NCI-H226 (cell line): ENCODE data around the gene ORC6.

Experiments used
- DNase-seq: peaks from one replicate; pipeline ENCODE4 v3.0.0-alpha.2; 2015

ORC6 gene

DNA sequence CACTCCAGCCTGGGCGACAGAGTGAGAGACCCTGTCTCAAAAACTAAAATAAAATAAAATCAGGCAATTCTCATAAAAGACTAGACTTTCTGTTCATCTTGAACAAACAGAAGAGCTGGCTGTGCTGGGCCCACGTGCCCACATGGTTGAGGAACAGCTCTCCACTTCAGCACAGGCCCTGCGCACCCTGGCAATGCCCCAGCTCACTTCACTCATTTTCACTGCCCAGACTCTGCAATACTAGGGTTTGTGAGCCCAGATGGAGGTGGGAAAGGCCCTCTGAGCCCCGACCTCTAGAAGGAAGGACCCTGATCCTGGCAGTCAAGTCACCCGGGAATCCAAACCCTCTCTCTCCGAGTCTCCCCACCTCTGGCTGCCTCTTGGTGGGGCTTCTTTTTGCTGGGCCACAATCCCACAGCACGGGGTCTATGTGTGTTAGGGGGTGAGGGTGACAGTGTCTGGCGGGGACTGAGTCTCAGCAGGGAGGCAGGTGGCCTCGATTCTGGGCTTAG, 43.9 kb downstream of the ORC6 start:
- DNase-seq = no peak

DNA sequence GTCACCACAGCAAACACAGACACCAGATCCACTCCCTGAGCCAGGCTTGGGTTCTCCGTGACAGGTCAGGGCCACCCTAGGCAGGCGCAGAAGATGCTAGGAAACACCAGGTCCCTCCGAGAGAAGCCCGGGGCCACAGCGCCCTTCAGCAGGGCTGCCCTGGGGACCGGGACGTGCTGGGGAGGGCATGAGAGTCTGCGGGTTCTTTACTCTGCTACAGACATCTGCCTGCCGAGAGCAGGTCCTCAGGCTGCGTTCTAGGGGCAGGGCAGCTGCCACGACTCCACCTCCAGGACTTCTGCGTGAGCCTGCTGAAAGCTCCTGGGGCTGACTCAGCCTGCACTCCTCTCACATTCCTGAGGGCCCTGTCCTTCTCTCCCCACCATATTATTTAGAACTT, 47.2 kb downstream of the ORC6 start:
- peak; percentile 34 for DNase-seq

DNA sequence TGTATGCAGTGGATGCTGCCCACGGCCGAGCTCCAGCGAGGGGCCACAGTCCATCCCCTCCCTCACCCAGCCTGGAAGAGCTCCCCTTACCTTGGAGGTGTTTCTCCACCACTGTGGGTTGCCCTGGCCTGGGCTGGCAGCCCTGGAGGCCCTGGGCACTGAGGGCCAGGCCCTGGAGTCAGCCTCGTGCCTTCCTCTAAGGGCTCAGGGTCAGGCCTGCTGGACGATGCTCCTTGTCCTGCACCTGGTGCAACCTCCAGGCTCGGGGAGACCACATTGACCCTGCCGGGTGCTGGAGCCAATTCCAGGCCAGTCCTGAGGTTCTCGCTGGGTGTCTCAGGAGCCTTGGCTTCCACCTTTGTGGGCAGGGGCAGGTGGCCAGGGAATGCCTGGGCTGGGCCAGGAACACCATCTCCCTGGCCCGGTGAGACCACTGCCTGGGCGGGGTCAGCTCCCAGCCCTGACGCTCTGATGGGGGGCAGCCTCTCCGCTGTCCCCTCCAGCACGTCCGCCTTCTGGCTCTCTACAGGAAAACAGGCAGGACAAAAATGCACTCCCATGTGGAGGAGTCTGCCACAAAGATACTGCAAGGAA, 48.3 kb downstream of the ORC6 start:
- DNase-seq = no peak

GRCh38 chr16:46739934-46740333, 50.5 kb downstream of the ORC6 start:
- DNase-seq = no peak

DNA sequence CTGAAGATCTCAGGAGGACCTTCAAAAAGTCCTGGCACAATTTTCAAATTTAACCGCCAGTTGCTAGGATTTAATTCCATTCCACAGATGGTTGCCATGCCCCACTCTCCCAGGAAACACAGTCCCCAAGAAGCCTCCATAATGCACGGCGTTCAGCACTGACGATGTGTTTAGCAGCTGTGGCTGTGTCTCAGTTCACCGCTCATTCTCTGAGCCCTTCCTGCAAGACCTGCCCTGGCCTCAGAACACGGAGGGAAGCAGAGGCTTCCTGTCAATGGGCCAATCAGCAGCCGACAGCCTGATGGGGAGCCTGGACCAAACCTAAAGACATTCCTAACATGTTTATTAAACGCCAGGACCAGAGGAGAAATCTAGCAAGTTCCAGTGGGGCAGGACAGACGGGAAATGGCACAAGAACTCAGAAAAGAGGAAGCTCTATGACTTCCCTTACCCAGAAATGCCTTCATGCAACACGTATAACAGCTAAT, 53.8 kb downstream of the ORC6 start:
- peak; percentile 17 for DNase-seq

DNA sequence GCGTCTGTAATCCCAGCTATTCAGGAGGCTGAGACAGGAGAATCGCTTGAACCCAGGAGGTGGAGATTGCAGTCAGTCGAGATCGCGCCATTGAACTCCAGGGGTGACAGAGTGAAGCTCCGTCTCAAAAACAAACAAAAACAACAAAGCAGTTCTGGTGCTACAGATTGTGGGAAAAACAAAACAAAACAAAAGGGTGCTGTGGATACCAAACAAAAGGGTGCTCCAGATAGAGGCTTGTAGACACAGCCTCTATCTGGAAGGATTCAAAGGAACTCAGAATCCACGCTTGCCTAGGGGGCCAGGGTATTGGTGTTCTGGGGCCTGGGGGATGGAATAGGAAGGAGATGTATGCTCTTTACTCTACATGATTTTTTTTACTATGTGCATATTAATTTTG, 56.2 kb downstream of the ORC6 start:
- DNase-seq = no peak

GRCh38 chr16:46746821-46747776, 57.6 kb downstream of the ORC6 start:
- DNase-seq = no peak
